ENCODE results near the gene FAM111A.

Gene FAM111A

DNA sequence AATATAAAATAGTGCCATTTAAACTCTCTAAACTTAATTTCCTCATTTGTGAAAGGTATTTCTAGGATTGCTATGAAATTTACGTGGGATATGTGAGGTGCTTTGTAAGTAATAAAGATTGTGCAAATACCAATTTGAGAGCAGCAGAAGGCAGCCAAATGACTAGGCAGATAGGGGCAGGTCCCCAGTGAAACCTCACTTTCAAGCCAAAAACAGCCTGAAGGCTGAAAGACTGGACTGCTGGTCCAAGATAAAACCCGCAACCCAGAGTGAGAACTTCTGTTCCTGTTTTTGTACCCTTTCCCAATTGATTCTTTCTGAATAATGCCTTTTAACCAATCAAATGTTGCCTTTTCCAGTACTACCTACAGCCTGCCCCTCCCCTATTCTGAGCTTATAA is 36.5 kb downstream of the FAM111A start:
- H3K4me1 ChIP-seq (ENCODE audit: control insufficient read depth in 2 of 2, insufficient read depth in 2 of 2, low read length in 2 of 2) = peaks cover 45% of the 10 kb centered on the region in 2 donors
- peaks cover 21 to 45% of the 10 kb centered on the region in 2 donors for H3K36me3 ChIP-seq (ENCODE audit: control insufficient read depth in 2 of 2, insufficient read depth in 2 of 2, low read length in 2 of 2)
- H3K9ac ChIP-seq (ENCODE audit: low read depth in 1 of 2, low read length in 2 of 2) = no peak overlapping the region
- no peak overlapping the region for H3K27ac ChIP-seq (ENCODE audit: low read depth in 2 of 2, low read length in 2 of 2)
- H3K27me3 ChIP-seq (ENCODE audit: control insufficient read depth in 2 of 2, insufficient read depth in 2 of 2, low read length in 2 of 2) = no peaks in the 10 kb centered on the region
- H3K4me3 ChIP-seq (ENCODE audit: low read length in 2 of 2) = no peak overlapping the region
- peaks cover 0 to 1% of the 10 kb centered on the region in 2 donors for H3K9me3 ChIP-seq (ENCODE audit: control insufficient read depth in 2 of 2, low read length in 2 of 2)

DNA sequence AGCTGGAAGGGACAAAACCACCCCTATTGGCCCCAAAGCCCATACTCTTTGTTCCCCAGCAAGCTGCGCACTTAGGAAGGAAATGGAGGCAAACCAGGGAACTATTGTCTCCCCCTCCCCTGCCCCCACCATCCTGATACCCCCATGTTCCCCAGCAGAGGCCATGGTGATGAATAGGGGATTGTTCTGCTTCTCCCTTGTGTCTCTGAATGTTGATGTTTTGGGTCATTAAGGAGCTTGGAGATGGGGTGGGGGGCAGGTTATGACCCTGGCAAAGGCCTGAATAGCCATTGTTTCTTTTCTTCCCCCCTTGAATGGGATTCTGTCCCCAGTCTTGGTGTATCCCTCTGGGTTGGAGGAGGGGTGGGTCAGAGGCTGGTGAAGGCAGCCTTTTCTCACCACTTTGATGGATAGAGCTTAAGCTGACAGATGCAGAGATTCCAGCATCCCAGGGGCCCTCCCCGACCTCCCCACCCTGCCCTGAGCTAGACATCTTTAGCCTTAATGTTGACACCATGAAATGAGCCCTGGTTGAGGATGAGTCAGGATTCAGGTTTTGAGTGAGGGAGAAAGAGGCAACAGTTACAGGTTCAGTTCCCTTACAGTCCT is 37.6 kb downstream of the FAM111A start:
- H3K36me3 ChIP-seq (ENCODE audit: control insufficient read depth in 2 of 2, insufficient read depth in 2 of 2, low read length in 2 of 2) = peaks cover 24 to 48% of the 10 kb centered on the region in 2 donors
- H3K4me3 ChIP-seq (ENCODE audit: low read length in 2 of 2) = no peak overlapping the region
- H3K27me3 ChIP-seq (ENCODE audit: control insufficient read depth in 2 of 2, insufficient read depth in 2 of 2, low read length in 2 of 2) = no peaks in the 10 kb centered on the region
- H3K4me1 ChIP-seq (ENCODE audit: control insufficient read depth in 2 of 2, insufficient read depth in 2 of 2, low read length in 2 of 2) = peaks cover 45 to 50% of the 10 kb centered on the region in 2 donors
- H3K9me3 ChIP-seq (ENCODE audit: control insufficient read depth in 2 of 2, low read length in 2 of 2) = peaks cover 0 to 1% of the 10 kb centered on the region in 2 donors
- no peak overlapping the region for H3K9ac ChIP-seq (ENCODE audit: low read depth in 1 of 2, low read length in 2 of 2)
- no peak overlapping the region for H3K27ac ChIP-seq (ENCODE audit: low read depth in 2 of 2, low read length in 2 of 2)

DNA sequence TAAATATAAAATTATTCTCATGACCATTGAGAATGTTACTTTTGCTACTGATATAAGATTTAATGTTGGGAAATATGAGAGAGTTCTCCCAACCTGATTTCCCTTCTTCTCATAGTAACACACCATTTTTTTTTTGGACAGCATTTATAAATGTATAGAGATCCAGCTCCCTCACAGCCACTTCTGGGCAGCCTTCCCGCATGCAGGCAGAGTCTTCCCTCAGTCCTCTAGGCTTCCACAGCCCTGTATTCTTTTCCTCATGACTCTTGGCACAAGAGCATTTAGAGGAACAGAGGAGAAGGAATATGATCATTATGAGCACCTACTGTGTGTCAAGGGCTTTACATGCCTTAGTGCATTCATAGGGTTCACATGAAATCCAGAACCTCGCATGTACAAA is 38.3 kb downstream of the FAM111A start:
- peaks cover 0 to 1% of the 10 kb centered on the region in 2 donors for H3K9me3 ChIP-seq (ENCODE audit: control insufficient read depth in 2 of 2, low read length in 2 of 2)
- peaks cover 45 to 50% of the 10 kb centered on the region in 2 donors for H3K4me1 ChIP-seq (ENCODE audit: control insufficient read depth in 2 of 2, insufficient read depth in 2 of 2, low read length in 2 of 2)
- H3K36me3 ChIP-seq (ENCODE audit: control insufficient read depth in 2 of 2, insufficient read depth in 2 of 2, low read length in 2 of 2) = peaks cover 23 to 45% of the 10 kb centered on the region in 2 donors
- H3K9ac ChIP-seq (ENCODE audit: low read depth in 1 of 2, low read length in 2 of 2) = no peak overlapping the region
- no peak overlapping the region for H3K4me3 ChIP-seq (ENCODE audit: low read length in 2 of 2)
- H3K27me3 ChIP-seq (ENCODE audit: control insufficient read depth in 2 of 2, insufficient read depth in 2 of 2, low read length in 2 of 2) = no peaks in the 10 kb centered on the region
- no peak overlapping the region for H3K27ac ChIP-seq (ENCODE audit: low read depth in 2 of 2, low read length in 2 of 2)

DNA sequence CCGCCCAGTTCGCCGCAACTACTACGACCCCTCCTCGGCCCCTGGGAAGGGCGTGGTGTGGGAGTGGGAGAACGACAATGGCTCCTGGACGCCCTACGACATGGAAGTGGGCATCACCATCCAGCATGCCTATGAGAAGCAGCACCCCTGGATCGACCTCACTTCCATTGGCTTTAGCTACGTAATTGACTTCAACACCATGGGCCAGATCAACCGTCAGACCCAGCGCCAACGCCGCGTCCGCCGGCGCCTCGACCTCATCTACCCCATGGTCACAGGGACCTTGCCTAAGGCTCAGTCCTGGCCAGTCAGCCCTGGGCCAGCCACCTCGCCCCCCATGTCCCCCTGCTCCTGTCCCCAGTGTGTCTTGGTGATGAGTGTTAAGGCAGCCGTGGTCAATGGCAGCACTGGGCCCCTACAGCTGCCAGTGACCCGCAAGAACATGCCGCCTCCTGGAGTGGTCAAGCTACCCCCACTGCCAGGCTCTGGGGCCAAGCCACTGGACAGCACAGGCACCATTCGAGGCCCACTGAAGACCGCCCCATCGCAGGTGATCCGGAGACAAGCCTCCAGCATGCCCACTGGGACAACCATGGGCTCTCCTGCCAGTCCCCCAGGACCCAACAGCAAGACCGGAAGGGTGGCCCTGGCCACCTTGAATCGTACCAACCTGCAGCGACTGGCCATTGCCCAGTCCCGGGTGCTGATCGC is 39.2 kb downstream of the FAM111A start:
- Histone ChIP-seq H3K9ac (ENCODE audit: low read depth in 1 of 2, low read length in 2 of 2) (no peak overlapping the region), H3K4me3 (ENCODE audit: low read length in 2 of 2) (no peak overlapping the region), H3K36me3 (ENCODE audit: control insufficient read depth in 2 of 2, insufficient read depth in 2 of 2, low read length in 2 of 2) (peaks cover 20 to 41% of the 10 kb centered on the region in 2 donors), H3K4me1 (ENCODE audit: control insufficient read depth in 2 of 2, insufficient read depth in 2 of 2, low read length in 2 of 2) (peaks cover 48 to 50% of the 10 kb centered on the region in 2 donors), H3K27me3 (ENCODE audit: control insufficient read depth in 2 of 2, insufficient read depth in 2 of 2, low read length in 2 of 2) (no peaks in the 10 kb centered on the region), H3K9me3 (ENCODE audit: control insufficient read depth in 2 of 2, low read length in 2 of 2) (peaks cover 0 to 1% of the 10 kb centered on the region in 2 donors), H3K27ac (ENCODE audit: low read depth in 2 of 2, low read length in 2 of 2) (no peak overlapping the region)

DNA sequence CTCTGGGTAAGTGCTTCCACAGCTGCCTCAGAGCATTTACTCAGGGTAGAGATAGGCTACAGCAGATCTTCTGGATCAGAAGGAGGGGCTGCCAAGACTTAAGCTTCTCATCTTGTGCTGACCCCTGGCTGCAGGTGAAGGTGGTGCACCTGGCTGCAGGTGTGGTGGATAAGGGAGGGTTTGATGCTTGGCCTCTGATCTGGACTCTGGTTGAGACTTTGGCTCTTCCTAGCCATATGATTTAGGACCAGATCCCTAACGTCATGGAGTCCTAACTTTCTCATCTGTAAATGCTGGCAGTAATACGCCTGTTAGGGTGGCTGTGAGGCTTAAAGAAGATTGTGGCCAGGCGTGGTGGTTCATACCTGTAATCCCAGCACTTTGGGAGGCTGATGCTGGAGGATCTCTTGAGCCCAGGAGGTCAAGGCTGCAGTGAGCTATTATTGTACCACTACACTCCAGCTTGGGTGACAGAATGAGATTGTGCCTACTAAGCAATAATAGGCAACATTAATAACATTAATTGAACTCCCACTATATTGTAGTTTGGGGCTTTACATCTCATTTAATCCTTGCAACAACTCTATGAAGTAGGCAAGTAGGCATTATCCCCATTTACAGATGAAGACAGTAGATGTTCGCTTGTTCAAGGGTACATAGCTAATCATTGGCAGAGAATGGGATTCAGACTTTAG is 39.9 kb downstream of the FAM111A start:
- no peaks in the 10 kb centered on the region for H3K27me3 ChIP-seq (ENCODE audit: control insufficient read depth in 2 of 2, insufficient read depth in 2 of 2, low read length in 2 of 2)
- H3K4me3 ChIP-seq (ENCODE audit: low read length in 2 of 2) = no peak overlapping the region
- H3K4me1 ChIP-seq (ENCODE audit: control insufficient read depth in 2 of 2, insufficient read depth in 2 of 2, low read length in 2 of 2) = peaks cover 54 to 57% of the 10 kb centered on the region in 2 donors
- peaks cover 18 to 46% of the 10 kb centered on the region in 2 donors for H3K36me3 ChIP-seq (ENCODE audit: control insufficient read depth in 2 of 2, insufficient read depth in 2 of 2, low read length in 2 of 2)
- peak overlapping the region; percentile 4 to 17 for H3K27ac ChIP-seq (ENCODE audit: low read depth in 2 of 2, low read length in 2 of 2)
- peaks cover 0 to 1% of the 10 kb centered on the region in 2 donors for H3K9me3 ChIP-seq (ENCODE audit: control insufficient read depth in 2 of 2, low read length in 2 of 2)
- no peak overlapping the region for H3K9ac ChIP-seq (ENCODE audit: low read depth in 1 of 2, low read length in 2 of 2)

DNA sequence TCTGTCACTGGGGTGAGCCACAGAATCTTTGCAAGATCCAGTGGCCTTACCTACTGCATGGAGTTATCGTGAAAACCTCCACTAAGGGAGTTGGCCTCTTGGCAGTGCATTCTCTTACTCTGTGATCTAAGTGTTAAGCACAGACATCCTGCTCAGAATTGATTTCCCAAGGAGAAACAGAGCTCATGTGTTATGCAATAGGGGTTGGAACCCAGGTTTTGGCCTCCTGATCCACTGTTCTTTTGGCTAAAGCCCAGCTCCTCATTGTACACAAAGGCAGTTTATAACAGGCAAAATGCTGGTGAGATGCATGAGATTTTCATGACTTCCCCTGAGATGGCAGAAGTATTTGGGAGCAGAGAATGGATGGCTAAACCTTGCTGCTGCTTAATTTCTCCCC is 41.1 kb downstream of the FAM111A start:
- no peaks in the 10 kb centered on the region for H3K27me3 ChIP-seq (ENCODE audit: control insufficient read depth in 2 of 2, insufficient read depth in 2 of 2, low read length in 2 of 2)
- peak overlapping the region in 1 of 2 donors; percentile 21 for H3K9ac ChIP-seq (ENCODE audit: low read depth in 1 of 2, low read length in 2 of 2)
- peak overlapping the region; percentile 91 to 95 for H3K27ac ChIP-seq (ENCODE audit: low read depth in 2 of 2, low read length in 2 of 2)
- H3K36me3 ChIP-seq (ENCODE audit: control insufficient read depth in 2 of 2, insufficient read depth in 2 of 2, low read length in 2 of 2) = peaks cover 15 to 47% of the 10 kb centered on the region in 2 donors
- H3K4me1 ChIP-seq (ENCODE audit: control insufficient read depth in 2 of 2, insufficient read depth in 2 of 2, low read length in 2 of 2) = peaks cover 61 to 65% of the 10 kb centered on the region in 2 donors
- H3K9me3 ChIP-seq (ENCODE audit: control insufficient read depth in 2 of 2, low read length in 2 of 2) = peaks cover 0 to 1% of the 10 kb centered on the region in 2 donors
- no peak overlapping the region for H3K4me3 ChIP-seq (ENCODE audit: low read length in 2 of 2)

DNA sequence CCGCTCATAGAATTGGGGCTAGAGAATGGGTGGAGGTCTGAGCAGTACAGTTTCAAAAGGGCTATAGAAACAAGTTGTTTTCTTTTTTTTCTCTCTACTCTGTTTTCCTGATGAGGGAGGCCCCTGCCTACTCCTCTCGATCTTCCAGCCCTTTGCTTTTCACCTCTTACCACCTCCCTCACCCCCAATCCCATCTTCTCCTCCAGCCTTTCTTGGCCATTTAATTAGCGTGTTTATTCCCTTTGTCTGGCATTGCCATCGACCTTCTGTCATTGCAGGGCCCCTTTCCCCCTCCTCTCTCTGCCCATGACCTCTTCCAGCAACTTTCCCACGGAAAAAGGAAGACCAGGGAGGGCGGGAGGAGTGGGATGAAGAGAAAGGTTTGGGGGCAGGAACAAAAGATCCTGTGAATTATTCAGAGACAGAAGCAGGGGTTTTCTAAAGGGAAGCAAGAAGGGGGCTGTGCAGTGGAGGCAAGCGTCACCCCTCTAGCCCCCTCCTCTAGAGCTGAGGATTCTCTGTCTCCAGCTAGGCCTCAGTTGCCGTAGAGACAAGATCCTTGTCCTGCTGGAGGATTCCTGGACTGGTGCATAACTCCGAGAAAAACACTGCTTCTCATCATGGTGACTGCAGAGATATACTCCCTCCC is 42.2 kb downstream of the FAM111A start:
- H3K9ac ChIP-seq (ENCODE audit: low read depth in 1 of 2, low read length in 2 of 2) = peak overlapping the region; percentile 71 to 74
- H3K4me1 ChIP-seq (ENCODE audit: control insufficient read depth in 2 of 2, insufficient read depth in 2 of 2, low read length in 2 of 2) = peaks cover 71 to 74% of the 10 kb centered on the region in 2 donors

DNA sequence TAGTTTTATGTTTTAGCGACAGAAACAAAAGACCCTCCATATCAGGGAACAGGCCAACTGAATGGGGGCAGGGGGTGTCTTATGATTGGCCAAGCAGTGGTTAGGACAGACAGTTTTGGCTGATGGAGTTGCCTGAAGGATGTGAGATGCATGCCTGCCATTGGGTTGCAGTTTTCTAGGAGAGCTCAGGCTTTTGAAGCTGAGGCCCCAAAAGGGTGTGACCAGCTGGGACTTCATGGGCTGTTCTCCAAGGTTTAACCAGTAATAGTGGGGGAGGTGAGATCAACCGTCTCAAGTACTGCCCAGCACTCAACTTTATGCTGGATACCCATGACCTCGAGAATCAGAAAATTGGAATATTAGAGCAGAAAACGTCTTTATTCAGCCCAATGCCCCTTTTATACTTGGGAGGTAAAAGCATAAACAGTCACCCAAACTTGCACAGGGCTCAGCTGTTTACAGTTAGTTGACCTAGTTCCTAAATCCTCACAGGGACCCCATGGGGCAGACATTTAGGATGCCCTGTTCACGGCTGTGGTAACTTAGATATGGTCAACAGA is 42.8 kb downstream of the FAM111A start:
- Histone ChIP-seq H3K9ac (ENCODE audit: low read depth in 1 of 2, low read length in 2 of 2) (peak overlapping the region; percentile 71 to 74), H3K36me3 (ENCODE audit: control insufficient read depth in 2 of 2, insufficient read depth in 2 of 2, low read length in 2 of 2) (peaks cover 18 to 58% of the 10 kb centered on the region in 2 donors), H3K4me3 (ENCODE audit: low read length in 2 of 2) (peak overlapping the region; percentile 46 to 70), H3K27ac (ENCODE audit: low read depth in 2 of 2, low read length in 2 of 2) (peak overlapping the region; percentile 91 to 95), H3K4me1 (ENCODE audit: control insufficient read depth in 2 of 2, insufficient read depth in 2 of 2, low read length in 2 of 2) (peaks cover 76 to 81% of the 10 kb centered on the region in 2 donors), H3K27me3 (ENCODE audit: control insufficient read depth in 2 of 2, insufficient read depth in 2 of 2, low read length in 2 of 2) (no peaks in the 10 kb centered on the region), H3K9me3 (ENCODE audit: control insufficient read depth in 2 of 2, low read length in 2 of 2) (no peaks in the 10 kb centered on the region)

More for the DNA sequence above, 42.2 kb downstream of the FAM111A start:
- Histone ChIP-seq H3K27me3 (ENCODE audit: control insufficient read depth in 2 of 2, insufficient read depth in 2 of 2, low read length in 2 of 2) (no peaks in the 10 kb centered on the region), H3K9me3 (ENCODE audit: control insufficient read depth in 2 of 2, low read length in 2 of 2) (no peaks in the 10 kb centered on the region), H3K4me3 (ENCODE audit: low read length in 2 of 2) (peak overlapping the region; percentile 46 to 70), H3K27ac (ENCODE audit: low read depth in 2 of 2, low read length in 2 of 2) (peak overlapping the region; percentile 91 to 95), H3K36me3 (ENCODE audit: control insufficient read depth in 2 of 2, insufficient read depth in 2 of 2, low read length in 2 of 2) (peaks cover 18 to 53% of the 10 kb centered on the region in 2 donors)

DNA sequence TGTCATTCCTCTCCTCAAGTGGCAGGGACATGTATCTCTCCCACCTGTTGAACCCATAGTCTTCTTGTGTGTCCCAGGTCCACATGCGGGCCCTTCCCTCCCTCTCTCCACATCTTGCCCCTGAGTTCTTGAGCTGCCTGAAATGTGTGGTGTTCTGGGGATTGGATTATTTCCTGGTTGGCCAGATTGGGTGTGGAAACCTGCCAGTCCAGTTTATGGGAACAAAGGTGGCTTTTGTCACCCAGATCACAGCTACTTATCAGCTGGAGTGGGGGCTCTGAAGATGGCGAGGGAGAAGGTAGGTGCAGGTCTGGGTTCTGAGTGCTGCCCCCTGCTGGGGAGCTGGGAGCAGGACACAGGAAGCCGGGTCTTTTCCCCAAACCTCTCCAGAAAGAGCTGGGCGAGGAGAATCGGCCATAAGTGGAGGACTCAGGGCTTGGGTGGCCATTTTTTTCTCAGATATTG is 43.5 kb downstream of the FAM111A start:
- H3K9ac ChIP-seq (ENCODE audit: low read depth in 1 of 2, low read length in 2 of 2) = peak overlapping the region; percentile 71 to 74
- peaks cover 82 to 86% of the 10 kb centered on the region in 2 donors for H3K4me1 ChIP-seq (ENCODE audit: control insufficient read depth in 2 of 2, insufficient read depth in 2 of 2, low read length in 2 of 2)
- H3K27ac ChIP-seq (ENCODE audit: low read depth in 2 of 2, low read length in 2 of 2) = peak overlapping the region; percentile 91 to 95
- H3K36me3 ChIP-seq (ENCODE audit: control insufficient read depth in 2 of 2, insufficient read depth in 2 of 2, low read length in 2 of 2) = peaks cover 23 to 58% of the 10 kb centered on the region in 2 donors
- peak overlapping the region; percentile 46 to 70 for H3K4me3 ChIP-seq (ENCODE audit: low read length in 2 of 2)
- H3K27me3 ChIP-seq (ENCODE audit: control insufficient read depth in 2 of 2, insufficient read depth in 2 of 2, low read length in 2 of 2) = no peaks in the 10 kb centered on the region
- H3K9me3 ChIP-seq (ENCODE audit: control insufficient read depth in 2 of 2, low read length in 2 of 2) = no peaks in the 10 kb centered on the region

Data from mucosa of rectum (tissue), 2 donors.